Kidney (tissue), 14 donors: ENCODE results near the gene MYL12B. TPM values are rescaled to one million over a fixed set of nuclear protein-coding genes. Genes with fewer than 3 reads are reported as not detected.
"Not testable (repeated sequence)": the region's sequence is repeated elsewhere in the genome, so short reads cannot be mapped to it uniquely, and the experiment has no call there.

Source experiments
- DNase-seq, 5 donors: peaks; one replicate each; pipeline ENCODE4 v3.0.0-alpha.2; 2013 to 2020
- FAIRE-seq: peaks from 2 replicates; lab custom pipeline; 2012; peaks lifted over from hg19 to GRCh38; lab: Jason Lieb, UNC
- H3K27ac ChIP-seq, 2 donors: one replicate each; pipeline ENCODE4 v1.7.0; 2013; ENCODE audit warnings: low read depth in 2 of 2, low read length in 2 of 2, inconsistent platforms in 1 of 2
- H3K27me3 ChIP-seq: one replicate; pipeline ENCODE4 v1.7.1; 2013; ENCODE audit warnings: low read length, inconsistent platforms; ENCODE audit not compliant: control insufficient read depth, insufficient read depth
- H3K36me3 ChIP-seq, 3 donors: one replicate each; pipeline versions ENCODE4 v1.7.0 to v1.7.1; 2013; ENCODE audit warnings: low read length in 3 of 3, control low read depth in 1 of 3, inconsistent platforms in 1 of 3; ENCODE audit not compliant: insufficient read depth in 3 of 3, control insufficient read depth in 2 of 3
- H3K4me1 ChIP-seq, 3 donors: one replicate each; pipeline versions ENCODE4 v1.7.0 to v1.7.1; 2013; ENCODE audit warnings: low read length in 3 of 3, inconsistent platforms in 1 of 3, low read depth in 1 of 3; ENCODE audit not compliant: control insufficient read depth in 2 of 3, insufficient read depth in 2 of 3
- H3K4me3 ChIP-seq, 3 donors: one replicate each; pipeline versions ENCODE4 v1.7.0 to v1.8.1; 2013; ENCODE audit warnings: low read length in 3 of 3, control low read depth in 1 of 3, inconsistent platforms in 1 of 3
- H3K9ac ChIP-seq, 3 donors: one replicate each; pipeline versions ENCODE4 v1.7.0 to v1.7.1; 2013; ENCODE audit warnings: low read length in 3 of 3, control low read depth in 1 of 3, inconsistent platforms in 1 of 3
- H3K9me3 ChIP-seq, 3 donors: one replicate each; pipeline versions ENCODE4 v1.7.0 to v1.7.1; 2013; ENCODE audit warnings: low read length in 3 of 3, control low read depth in 1 of 3, inconsistent platforms in 1 of 3; ENCODE audit not compliant: control insufficient read depth in 2 of 3, insufficient read depth in 1 of 3
- CTCF ChIP-seq: IDR thresholded peaks from 3 replicates; pipeline ENCODE4 v1.5.1; 2012; ENCODE audit warnings: mild to moderate bottlenecking, moderate library complexity, borderline replicate concordance; ENCODE audit not compliant: insufficient read depth; ENCODE audit errors: extremely low read depth
- intact Hi-C: fragments of 100-400 bp; cut with DNase I; formaldehyde crosslinking; loops from one replicate; pipeline ENCODE4 v1.11.1; 2022
- polyA plus RNA-seq: library from polyadenylated mRNA; stranded (reverse); fragments of 350-450 nt; fragmentation: Illumina TruSeq; extraction: RNeasy Lipid Tissue Mini Kit (QIAGEN cat#74804); gene quantifications from one replicate; pipeline ENCODE4 v1.2.3, GENCODE V29; 2014; ENCODE audit warnings: low read depth, low replicate concordance; ENCODE audit not compliant: insufficient read depth
- total RNA-seq: library from RNA; stranded (reverse); fragmentation: NEBNext Ultra II Directional; extraction: Animal tissue kit (Norgen Biotek cat#: 25700); gene quantifications from one replicate; pipeline ENCODE4 v1.2.1, GENCODE V29; 2021
- donor health status: control.
- donor health status: control.
- donor health status: control.
- donor health status: control.
- donor health status: control.
- donor health status: DM: yes; HTN: yes; CAD: no.
- donor health status: Normal renal cell carcinoma (clear cell type).

Gene MYL12B
- total and polyA plus RNA-seq, 2 donors from 2014 or later, result 448 to 884 TPM

- no peak within 1 kb of the TSS for H3K27ac ChIP-seq
- intact Hi-C loops, result no loop called here
Measured at GRCh38 chr18:3219631-3220335, 42.1 kb upstream of the MYL12B start, which contains the start of gene MYOM1. TSS of gene MYOM1 (minus strand) at chr18:3219968. CDS start at chr18:3215223, 4,745 bp downstream.

GRCh38 chr18:3220868-3221267 lies 41.1 kb upstream of the MYL12B start:
- not testable (repeated sequence) for H3K4me1 ChIP-seq, FAIRE-seq

More at GRCh38 chr18:3219631-3220335, 42.1 kb upstream of the MYL12B start, which contains the start of gene MYOM1:
- no peaks in the 10 kb centered on the region for H3K4me1 ChIP-seq
- no peak within 1 kb of the TSS for H3K4me3 ChIP-seq
- DNase-seq (no peak), FAIRE-seq (no peak)
- H3K36me3 ChIP-seq, result no peaks in the 10 kb centered on the region
- no peak for TF ChIP-seq CTCF
- no peaks in the 10 kb centered on the region for H3K9me3 ChIP-seq
- no peak within 1 kb of the TSS for H3K9ac ChIP-seq
- no peaks in the 10 kb centered on the region for H3K27me3 ChIP-seq

GRCh38 chr18:3221496-3221895 lies 40.4 kb upstream of the MYL12B start:
- Histone ChIP-seq H3K4me1 (peaks cover 0 to 4% (median 2%) of the 10 kb centered on the region in 3 donors), H3K4me3 (no peak overlapping the region), H3K27me3 (no peaks in the 10 kb centered on the region), H3K9me3 (no peaks in the 10 kb centered on the region), H3K9ac (no peak overlapping the region), H3K36me3 (no peaks in the 10 kb centered on the region), H3K27ac (no peak overlapping the region)
- intact Hi-C loops, result no loop called here
- DNase-seq, result no peak
- no peak for TF ChIP-seq CTCF
- FAIRE-seq, result no peak

More at GRCh38 chr18:3220868-3221267, 41.1 kb upstream of the MYL12B start:
- H3K27ac ChIP-seq, H3K4me3 ChIP-seq, intact Hi-C loops, H3K36me3 ChIP-seq, DNase-seq, H3K9ac ChIP-seq, H3K9me3 ChIP-seq, H3K27me3 ChIP-seq: not testable (repeated sequence)

GRCh38 chr18:3223356-3223755 lies 38.6 kb upstream of the MYL12B start:
- Histone ChIP-seq H3K27ac (no peak overlapping the region), H3K4me1 (peaks cover 0 to 4% (median 2%) of the 10 kb centered on the region in 3 donors), H3K27me3 (no peaks in the 10 kb centered on the region), H3K36me3 (no peaks in the 10 kb centered on the region), H3K9me3 (no peaks in the 10 kb centered on the region), H3K4me3 (no peak overlapping the region), H3K9ac (no peak overlapping the region)
- no peak for TF ChIP-seq CTCF
- intact Hi-C loops, result no loop called here
- DNase-seq (no peak), FAIRE-seq (no peak)
